Activated CD8-positive, alpha-beta T cell treated with anti-CD3 and anti-CD28 coated beads for 36 hours (primary cell): ENCODE data around the gene TRUB1. TPM values are rescaled to one million over a fixed set of nuclear protein-coding genes. Genes with fewer than 3 reads are reported as not detected.

Experiments used
- ATAC-seq: fragments of 200-7000 bp; cut with Tn5 transposase; one replicate; pipeline ENCODE4 v1.10.0; 2021; ENCODE audit warnings: mild to moderate bottlenecking, moderate library complexity
- CTCF ChIA-PET: fragments of 350-600 bp; sonication (Branson Sonifier 250); formaldehyde crosslinking; loops from one replicate; lab custom pipeline; 2021; ENCODE audit warnings: antibody characterized with exemption; lab: Charles Lee
- POLR2A ChIA-PET: fragments of 350-600 bp; sonication (Branson Sonifier 250); formaldehyde crosslinking; loops from one replicate; lab custom pipeline; 2021; ENCODE audit warnings: antibody characterized with exemption; lab: Charles Lee
- DNase-seq: peaks from one replicate; pipeline ENCODE4 v3.0.0-alpha.2; 2020
- H3K27ac Mint-ChIP-seq: one replicate; pipeline ENCODE4 v1.8.0; 2021; ENCODE audit warnings: mild to moderate bottlenecking, mixed read lengths
- H3K27me3 Mint-ChIP-seq: one replicate; pipeline ENCODE4 v1.8.0; 2021; ENCODE audit warnings: mixed read lengths
- H3K36me3 Mint-ChIP-seq: one replicate; pipeline ENCODE4 v1.8.0; 2021; ENCODE audit warnings: low read depth, mixed read lengths
- H3K4me1 Mint-ChIP-seq: one replicate; pipeline ENCODE4 v1.8.0; 2021; ENCODE audit warnings: low read depth, mixed read lengths
- H3K4me3 Mint-ChIP-seq: one replicate; pipeline ENCODE4 v1.8.0; 2021; ENCODE audit warnings: mild to moderate bottlenecking, moderate library complexity, mixed read lengths
- H3K9me3 Mint-ChIP-seq: one replicate; pipeline ENCODE4 v1.8.0; 2021; ENCODE audit warnings: mixed read lengths
- CTCF ChIP-seq: fragments of 200-600 bp; IDR thresholded peaks from one replicate; pipeline ENCODE4 v1.8.0; 2022; ENCODE audit warnings: antibody characterized with exemption, mild to moderate bottlenecking
- intact Hi-C: fragments of 100-400 bp; cut with micrococcal nuclease; formaldehyde crosslinking; loops from one replicate; pipeline ENCODE4 v1.10.0; 2022
- total RNA-seq, 2 experiments: library from RNA; stranded (reverse); gene quantifications; one replicate each; pipeline ENCODE4 v1.2.3, GENCODE V29; 2021

TRUB1 gene
- total RNA-seq, 2 experiments from 2014 or later, result 14.9 to 16.8 TPM

- no peak for DNase-seq
- CTCF ChIA-PET, result no interaction called here
- intact Hi-C loops, result loop anchor here (10.0 kb wide), 1 partner anchor 384 kb away; no protein-coding TSS in a partner anchor
- Mint-ChIP-seq H3K4me3 (no peak overlapping the region), H3K4me1 (peaks cover 24% of the 10 kb centered on the region), H3K9me3 (peaks cover 12% of the 10 kb centered on the region), H3K27ac (no peak overlapping the region), H3K27me3 (peaks cover 17% of the 10 kb centered on the region), H3K36me3 (no peaks in the 10 kb centered on the region)
- ATAC-seq, result no peak
- TF ChIP-seq CTCF, result no peak
- POLR2A ChIA-PET, result interaction anchor here (1.4 kb wide), 1 partner anchor 9 kb away, joined by 3 read pairs; the partner anchor contains the start of gene TRUB1
Measured at GRCh38 chr10:114928818-114929217, 9.2 kb upstream of the TRUB1 start.

GRCh38 chr10:114930320-114930719, 7.7 kb upstream of the TRUB1 start:
- POLR2A ChIA-PET, result no interaction called here
- H3K9me3 Mint-ChIP-seq, result peaks cover 12% of the 10 kb centered on the region
- no peak for TF ChIP-seq CTCF
- intact Hi-C loops, result no loop called here
- DNase-seq, result no peak
- H3K27ac Mint-ChIP-seq, result no peak overlapping the region
- ATAC-seq, result no peak
- H3K4me3 Mint-ChIP-seq, result no peak overlapping the region
- CTCF ChIA-PET, result no interaction called here
- H3K4me1 Mint-ChIP-seq, result peaks cover 25% of the 10 kb centered on the region
- H3K27me3 Mint-ChIP-seq, result peaks cover 16% of the 10 kb centered on the region
- no peaks in the 10 kb centered on the region for H3K36me3 Mint-ChIP-seq

GRCh38 chr10:114931072-114931679, 6.8 kb upstream of the TRUB1 start:
- no peak for ATAC-seq
- Mint-ChIP-seq H3K27me3 (peaks cover 12% of the 10 kb centered on the region), H3K36me3 (no peaks in the 10 kb centered on the region), H3K9me3 (peaks cover 12% of the 10 kb centered on the region), H3K4me1 (peaks cover 17% of the 10 kb centered on the region), H3K27ac (no peak overlapping the region), H3K4me3 (no peak overlapping the region)
- ChIA-PET CTCF (no interaction called here), POLR2A (no interaction called here)
- intact Hi-C loops, result no loop called here
- TF ChIP-seq CTCF, result no peak
- DNase-seq, result no peak

- H3K27ac Mint-ChIP-seq, result no peak overlapping the region
- DNase-seq, result no peak
- ChIA-PET POLR2A (no interaction called here), CTCF (no interaction called here)
- peaks cover 8% of the 10 kb centered on the region for H3K27me3 Mint-ChIP-seq
- ATAC-seq, result no peak
- no peak overlapping the region for H3K4me3 Mint-ChIP-seq
- H3K36me3 Mint-ChIP-seq, result no peaks in the 10 kb centered on the region
- peaks cover 12% of the 10 kb centered on the region for H3K9me3 Mint-ChIP-seq
- H3K4me1 Mint-ChIP-seq, result peaks cover 15% of the 10 kb centered on the region
- intact Hi-C loops, result no loop called here
- no peak for TF ChIP-seq CTCF
Measured at GRCh38 chr10:114932225-114932624, 5.8 kb upstream of the TRUB1 start.

- Mint-ChIP-seq H3K4me3 (no peak overlapping the region), H3K27me3 (peaks cover 7% of the 10 kb centered on the region), H3K9me3 (peaks cover 12% of the 10 kb centered on the region), H3K27ac (no peak overlapping the region), H3K36me3 (no peaks in the 10 kb centered on the region), H3K4me1 (peaks cover 17% of the 10 kb centered on the region)
- ATAC-seq (no peak), DNase-seq (no peak)
- no peak for TF ChIP-seq CTCF
- intact Hi-C loops, result no loop called here
- POLR2A ChIA-PET, result no interaction called here
- CTCF ChIA-PET, result interaction anchor here (1.0 to 1.3 kb wide), 2 partner anchors 19 to 54 kb away, joined by 3 read pairs; no protein-coding TSS in a partner anchor
Measured at GRCh38 chr10:114932945-114933344, 5.0 kb upstream of the TRUB1 start.
